H1 (cell line): ENCODE results near the gene KCNH4. TPM values are rescaled to one million over a fixed set of nuclear protein-coding genes. Genes with fewer than 3 reads are reported as not detected.

Experiments used
- CTCF ChIA-PET: fragments of 300-600 bp; sonication (Branson Sonifier 250); formaldehyde crosslinking; loops from one replicate; lab custom pipeline; 2021; ENCODE audit not compliant: partially characterized antibody; lab: Charles Lee
- POLR2A ChIA-PET: fragments of 300-600 bp; sonication (Branson Sonifier 250); formaldehyde crosslinking; loops from one replicate; lab custom pipeline; 2021; ENCODE audit warnings: inconsistent platforms; ENCODE audit not compliant: partially characterized antibody; lab: Charles Lee
- DNase-seq, 2 experiments: peaks; one replicate each; pipeline versions ENCODE4 v3.0.0 to v3.0.0-alpha.2; 2010 to 2022; ENCODE audit warnings: low spot score in 2 of 2, low read depth in 1 of 2, mixed read lengths in 1 of 2
- FAIRE-seq: peaks from 2 replicates; lab custom pipeline; 2011; peaks lifted over from hg19 to GRCh38; lab: Jason Lieb, UNC
- H2AFZ ChIP-seq: 2 replicates; pipeline ENCODE4 v1.8.1; 2012; ENCODE audit warnings: low read length, inconsistent platforms
- H2AK5ac ChIP-seq: 2 replicates; pipeline ENCODE4 v1.6.1; 2013; ENCODE audit warnings: low read depth, low read length
- H2BK120ac ChIP-seq: replicated peaks from 2 replicates; pipeline ENCODE3; 2013; ENCODE audit warnings: low read depth, low read length, inconsistent platforms
- H2BK12ac ChIP-seq: 2 replicates; pipeline ENCODE4 v1.6.1; 2013; ENCODE audit warnings: low read depth, low read length
- H2BK15ac ChIP-seq: 2 replicates; pipeline ENCODE4 v1.6.1; 2013; ENCODE audit warnings: low read length
- H2BK20ac ChIP-seq: 2 replicates; pipeline ENCODE4 v1.6.1; 2013; ENCODE audit warnings: low read length
- H2BK5ac ChIP-seq: 2 replicates; pipeline ENCODE4 v1.6.1; 2013; ENCODE audit warnings: low read depth, low read length
- H3K14ac ChIP-seq: 2 replicates; pipeline ENCODE4 v1.6.1; 2013; ENCODE audit warnings: inconsistent platforms; ENCODE audit not compliant: insufficient read length
- H3K18ac ChIP-seq: 2 replicates; pipeline ENCODE4 v1.6.1; 2013; ENCODE audit warnings: low read length; ENCODE audit errors: extremely low read depth
- H3K23ac ChIP-seq: 2 replicates; pipeline ENCODE4 v1.6.1; 2013; ENCODE audit warnings: inconsistent platforms; ENCODE audit not compliant: insufficient read length
- H3K23me2 ChIP-seq: 2 replicates; pipeline ENCODE4 v1.6.1; 2013; ENCODE audit warnings: low read depth, low read length
- H3K27ac ChIP-seq: 2 replicates; pipeline ENCODE4 v1.6.1; 2011; ENCODE audit warnings: low read depth, low read length, inconsistent platforms
- H3K27me3 ChIP-seq, 4 experiments: replicated peaks in 1 of 4; 1 replicate in 1 of 4; 2 replicates in 3 of 4; pipeline versions ENCODE4 v1.6.1 to v1.8.1; 2011 to 2013; ENCODE audit warnings: low read length in 3 of 4, mild to moderate bottlenecking in 3 of 4, inconsistent platforms in 2 of 4, mixed read lengths in 2 of 4, moderate library complexity in 1 of 4; ENCODE audit not compliant: control insufficient read depth in 3 of 4, insufficient read depth in 3 of 4; ENCODE audit errors: extremely low read depth in 1 of 4
- H3K36me3 ChIP-seq, 4 experiments: 2 replicates each; pipeline versions ENCODE4 v1.6.1 to v1.8.1; 2011 to 2013; ENCODE audit warnings: mild to moderate bottlenecking in 4 of 4, low read length in 3 of 4, moderate library complexity in 2 of 4, control low read depth in 1 of 4, inconsistent platforms in 1 of 4; ENCODE audit not compliant: insufficient read depth in 4 of 4, control insufficient read depth in 2 of 4
- H3K4ac ChIP-seq: replicated peaks from 2 replicates; pipeline ENCODE3; 2013; ENCODE audit warnings: low read length, low read depth, mixed read lengths, inconsistent platforms; ENCODE audit not compliant: insufficient read length
- H3K4me1 ChIP-seq, 4 experiments: replicated peaks in 1 of 4; 1 replicate in 1 of 4; 2 replicates in 3 of 4; pipeline versions ENCODE4 v1.6.1 to v1.8.1; 2011 to 2013; ENCODE audit warnings: low read length in 3 of 4, inconsistent platforms in 2 of 4, mixed read lengths in 1 of 4; ENCODE audit not compliant: insufficient read depth in 4 of 4, control insufficient read depth in 3 of 4
- H3K4me2 ChIP-seq, 2 experiments: 2 replicates each; pipeline versions ENCODE4 v1.6.1 to v1.8.1; 2011 to 2013; ENCODE audit warnings: low read depth in 2 of 2, low read length in 2 of 2, control low read depth in 1 of 2, inconsistent platforms in 1 of 2, mild to moderate bottlenecking in 1 of 2; ENCODE audit not compliant: insufficient read depth in 1 of 2
- H3K4me3 ChIP-seq, 4 experiments: fragments of 200-600, 300-600 bp in 1 of 4; sonication (generic), shearing (Covaris generic), sonication (Bioruptor Twin) in 1 of 4; 2 replicates each; pipeline versions ENCODE4 v1.5.1 to v1.8.1; 2011 to 2016; ENCODE audit warnings: low read length in 4 of 4, low read depth in 3 of 4, control low read depth in 2 of 4, inconsistent platforms in 2 of 4, mild to moderate bottlenecking in 2 of 4, mixed read lengths in 1 of 4, moderate library complexity in 1 of 4; ENCODE audit not compliant: insufficient read depth in 2 of 4; ENCODE audit errors: extremely low read depth in 1 of 4
- H3K56ac ChIP-seq: replicated peaks from 2 replicates; pipeline ENCODE3; 2013; ENCODE audit warnings: low read depth, mild to moderate bottlenecking, mixed read lengths, low read length, inconsistent platforms; ENCODE audit not compliant: insufficient read length
- H3K79me1 ChIP-seq: 2 replicates; pipeline ENCODE4 v1.6.1; 2013; ENCODE audit warnings: low read depth, low read length, control low read depth
- H3K79me2 ChIP-seq, 2 experiments: 2 replicates each; pipeline versions ENCODE4 v1.6.1 to v1.8.1; 2012 to 2013; ENCODE audit warnings: low read length in 2 of 2, mild to moderate bottlenecking in 2 of 2, inconsistent platforms in 1 of 2; ENCODE audit not compliant: insufficient read depth in 2 of 2, control insufficient read depth in 1 of 2
- H3K9ac ChIP-seq, 4 experiments: replicated peaks in 1 of 4; 1 replicate in 1 of 4; 2 replicates in 3 of 4; pipeline versions ENCODE4 v1.6.1 to v1.8.1; 2011 to 2013; ENCODE audit warnings: low read depth in 3 of 4, low read length in 3 of 4, control low read depth in 2 of 4, mild to moderate bottlenecking in 2 of 4, moderate library complexity in 2 of 4, inconsistent platforms in 1 of 4; ENCODE audit errors: extremely low read depth in 1 of 4
- H3K9me3 ChIP-seq, 2 experiments: 2 replicates each; pipeline versions ENCODE4 v1.6.1 to v1.8.1; 2012 to 2013; ENCODE audit warnings: mild to moderate bottlenecking in 2 of 2, moderate library complexity in 2 of 2, control low read depth in 1 of 2, inconsistent platforms in 1 of 2, low read depth in 1 of 2, low read length in 1 of 2, mixed read lengths in 1 of 2; ENCODE audit not compliant: insufficient read depth in 2 of 2
- H4K20me1 ChIP-seq, 2 experiments: replicated peaks in 1 of 2; 2 replicates each; pipeline versions ENCODE3 to v1.8.1; 2011 to 2013; ENCODE audit warnings: inconsistent platforms in 2 of 2, low read length in 2 of 2, mild to moderate bottlenecking in 1 of 2; ENCODE audit not compliant: insufficient read depth in 2 of 2, control insufficient read depth in 1 of 2
- H4K5ac ChIP-seq: 2 replicates; pipeline ENCODE4 v1.6.1; 2013; ENCODE audit warnings: low read length, low read depth, mixed read lengths, inconsistent platforms; ENCODE audit not compliant: insufficient read length
- H4K8ac ChIP-seq: 2 replicates; pipeline ENCODE4 v1.8.0; 2013; ENCODE audit warnings: mild to moderate bottlenecking, moderate library complexity, low read length, inconsistent platforms; ENCODE audit not compliant: insufficient read depth; ENCODE audit errors: extremely low read depth
- H4K91ac ChIP-seq: replicated peaks from 2 replicates; pipeline ENCODE3; 2013; ENCODE audit warnings: low read length, mixed read lengths, inconsistent platforms; ENCODE audit not compliant: insufficient read length
- BRCA1 ChIP-seq: IDR thresholded peaks from 2 replicates; pipeline ENCODE4 v1.6.1; 2012; ENCODE audit warnings: low read depth, low read length, improper control_type of control experiment
- CBX8 ChIP-seq: fragments of 300-800, 300-1000 bp; sonication (generic); IDR thresholded peaks from 2 replicates; pipeline ENCODE4 v1.7.1; 2016; ENCODE audit warnings: low read depth, low read length, borderline replicate concordance
- EP300 ChIP-seq, 2 experiments: IDR thresholded peaks; 1 replicate in 1 of 2; 2 replicates in 1 of 2; pipeline ENCODE4 v1.6.1; 2011 to 2012; ENCODE audit warnings: low read depth in 2 of 2, low read length in 2 of 2, mild to moderate bottlenecking in 2 of 2, borderline replicate concordance in 1 of 2, inconsistent platforms in 1 of 2, moderate library complexity in 1 of 2
- HDAC2 ChIP-seq, 2 experiments: fragments of 300-600 bp in 1 of 2; sonication (generic) in 1 of 2; IDR thresholded peaks; 2 replicates each; pipeline ENCODE4 v1.6.1; 2011 to 2012; ENCODE audit warnings: low read depth in 2 of 2, low read length in 2 of 2, mild to moderate bottlenecking in 2 of 2, moderate library complexity in 2 of 2, borderline replicate concordance in 1 of 2, inconsistent platforms in 1 of 2
- NANOG ChIP-seq: IDR thresholded peaks from 2 replicates; pipeline ENCODE4 v1.6.1; 2011; ENCODE audit warnings: low read length, low read depth, mild to moderate bottlenecking, inconsistent platforms; ENCODE audit not compliant: insufficient read depth, poor library complexity, severe bottlenecking
- POLR2A ChIP-seq, 2 experiments: IDR thresholded peaks; 1 replicate in 1 of 2; 2 replicates in 1 of 2; pipeline ENCODE4 v1.6.1; 2011; ENCODE audit warnings: low read depth in 2 of 2, low read length in 2 of 2, mild to moderate bottlenecking in 2 of 2; ENCODE audit errors: control extremely low read depth in 1 of 2
- ZNF274 ChIP-seq: IDR thresholded peaks from 2 replicates; pipeline ENCODE4 v1.7.0; 2012; ENCODE audit warnings: low read length, borderline replicate concordance; ENCODE audit errors: extremely low read depth
- WGBS, 2 experiments: shearing (Covaris generic) in 1 of 2; methylation state at CpG; one replicate each; pipeline versions ENCODE4 v1.1.6 to v1.1.7; 2013 to 2015; ENCODE audit warnings: low lambda C conversion rate in 2 of 2, mixed read lengths in 2 of 2, inconsistent platforms in 1 of 2, low coverage in 1 of 2, missing lambda C conversion rate in 1 of 2; ENCODE audit not compliant: insufficient replicate concordance in 2 of 2, insufficient coverage in 1 of 2, insufficient read length in 1 of 2; ENCODE audit errors: extremely low coverage in 1 of 2, missing lambda C conversion rate in 1 of 2; 5-methylcytosine and 5-hydroxymethylcytosine counted together
- polyA plus RNA-seq, 7 experiments: library from polyadenylated mRNA; depleted of rRNA in 3 of 7; stranded (reverse) in 5 of 7; unstranded in 2 of 7; fragments of >200 nt in 5 of 7; fragments of 200-250 nt in 2 of 7; gene quantifications; 1 replicate in 5 of 7; 2 replicates in 1 of 7; 4 replicates in 1 of 7; pipeline versions ENCODE4 v1.2.1 to v1.2.3, GENCODE V29; 2011 to 2013; ENCODE audit warnings: missing spikeins in 2 of 7, mixed read lengths in 2 of 7
- total RNA-seq: library from RNA; stranded (reverse); fragmentation: NEBNext Ultra II Directional; extraction: Animal tissue kit (Norgen Biotek cat#: 25700); gene quantifications from 2 replicates; pipeline ENCODE4 v1.2.1, GENCODE V29; 2021

KCNH4 gene
- total and polyA plus RNA-seq, 2 of the 8 experiments (the other 6 are each of a cell fraction or from before 2014, with no cell fraction given), result 0.44 to 0.47 TPM

DNA sequence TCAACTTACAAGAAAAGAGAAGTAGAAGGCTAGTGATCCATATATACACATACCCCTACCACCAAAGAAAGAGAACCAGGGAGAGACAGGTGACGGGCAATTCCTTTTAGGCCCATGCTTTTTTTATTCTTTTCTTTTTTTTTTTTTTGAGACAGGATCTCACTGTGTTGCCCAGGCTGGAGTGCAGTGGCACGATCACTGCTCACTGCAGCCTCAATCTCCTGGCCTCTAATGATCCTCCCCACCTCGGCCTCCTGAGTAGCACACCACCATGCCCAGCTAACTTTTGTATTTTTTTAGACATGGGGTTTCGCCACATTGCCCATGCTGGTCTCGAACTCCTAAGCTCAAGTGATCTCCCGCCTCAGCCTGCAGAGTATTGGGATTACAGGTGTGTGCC lies 53.5 kb downstream of the KCNH4 start:
- Histone ChIP-seq H3K56ac (no peak overlapping the region), H3K4me3 (no peak overlapping the region), H4K20me1 (peaks cover 9 to 11% of the 10 kb centered on the region in 2 experiments), H3K14ac (no peak overlapping the region), H3K27ac (no peak overlapping the region), H3K79me2 (peaks cover 0 to 8% of the 10 kb centered on the region in 2 experiments; a peak in 2 of 4 replicates), H2BK20ac (no peak overlapping the region), H2AFZ (no peak overlapping the region), H3K9me3 (no peaks in the 10 kb centered on the region), H3K36me3 (peaks cover 6 to 47% (median 25%) of the 10 kb centered on the region in 4 experiments), H3K9ac (no peak overlapping the region), H3K4ac (no peak overlapping the region), H3K23ac (no peak overlapping the region), H2BK120ac (no peak overlapping the region), H2BK5ac (no peak overlapping the region), H3K4me1 (peaks cover 0 to 10% (median 5%) of the 10 kb centered on the region in 4 experiments; a peak in 6 of 7 replicates), H3K23me2 (peaks cover 7% of the 10 kb centered on the region; the same call in 1 of the 2 replicates), H4K91ac (no peak overlapping the region), H3K4me2 (no peak overlapping the region), H3K18ac (no peak overlapping the region), H2BK12ac (no peak overlapping the region), H4K5ac (no peak overlapping the region), H2AK5ac (no peak overlapping the region), H3K27me3 (no peaks in the 10 kb centered on the region; a peak in 2 of 7 replicates), H3K79me1 (peaks cover 5% of the 10 kb centered on the region; the same call in 1 of the 2 replicates), H2BK15ac (no peak overlapping the region), H4K8ac (no peak overlapping the region)
- no peak for TF ChIP-seq ZNF274
- TF ChIP-seq HDAC2 (IDR thresholded peaks at IDR 0.05; ENCODE audit: borderline replicate concordance in 1 of 2, low read depth in 2 of 2, low read length in 2 of 2), result no peak
- no peak for TF ChIP-seq CBX8
- TF ChIP-seq POLR2A (IDR thresholded peaks at IDR 0.05; ENCODE audit: control extremely low read depth in 1 of 2, low read depth in 2 of 2, low read length in 2 of 2), result no peak
- TF ChIP-seq BRCA1, result no peak
- TF ChIP-seq NANOG, result no peak
- no peak for TF ChIP-seq EP300 (IDR thresholded peaks at IDR 0.05; ENCODE audit: borderline replicate concordance in 1 of 2, low read depth in 2 of 2, low read length in 2 of 2)
- POLR2A ChIA-PET, result no interaction called here
- WGBS, 2 experiments, result 79% methylated on average over 5 of the region's 6 CpGs; no CpG with 5 or more reads in 1 of the 2 experiments
- CTCF ChIA-PET, result interaction anchor here (0.9 to 22.6 kb wide), 6 partner anchors 7 to 165 kb away, joined by 3 to 323 read pairs (median 4); partner anchors contain the start of genes DNAJC7, HSPB9, KAT2A and ZNF385C
- FAIRE-seq, result no peak
- no peak for DNase-seq
